GM12878 (cell line): ENCODE results near the gene TMEM88. TPM values are rescaled to one million over a fixed set of nuclear protein-coding genes. Genes with fewer than 3 reads are reported as not detected.

Experiments
- ATAC-seq: fragments of 200-7000 bp; cut with Tn5 transposase; 3 replicates; pipeline ENCODE4 v1.9.1; 2020; ENCODE audit warnings: mild to moderate bottlenecking, moderate library complexity
- BruUV-seq: library from RNA; stranded (reverse); fragments of 400-500 nt; replicated peaks from 2 replicates; lab custom pipeline; 2021; lab: Mats Ljungman, UMichigan
- CTCF ChIA-PET: fragments of 300-600 bp; sonication (Branson Sonifier 250); formaldehyde crosslinking; extraction: SDS; loops from one replicate; lab custom pipeline; 2021; ENCODE audit warnings: inconsistent platforms; lab: Yijun Ruan, JAX
- POLR2A ChIA-PET: fragments of 350-600 bp; formaldehyde crosslinking; extraction: SDS; loops from one replicate; lab custom pipeline; 2021; ENCODE audit warnings: inconsistent platforms; lab: Charles Lee
- RAD21 ChIA-PET: fragments of 300-600 bp; sonication (Branson Sonifier 250); formaldehyde crosslinking; loops from one replicate; lab custom pipeline; 2023; ENCODE audit warnings: antibody characterized with exemption; ENCODE audit not compliant: unreplicated experiment; lab: Charles Lee
- SMC1A ChIA-PET: fragments of 300-600 bp; sonication (Branson Sonifier 250); formaldehyde crosslinking; loops from one replicate; lab custom pipeline; 2023; ENCODE audit not compliant: unreplicated experiment, uncharacterized antibody; lab: Charles Lee
- DNase-seq: peaks from one replicate; pipeline ENCODE4 v3.0.0-alpha.2; 2011; ENCODE audit warnings: low read depth, low spot score
- FAIRE-seq: peaks from 3 replicates; lab custom pipeline; 2011; peaks lifted over from hg19 to GRCh38; lab: Jason Lieb, UNC
- H2AFZ ChIP-seq: 2 replicates; pipeline ENCODE4 v1.6.0; 2011; ENCODE audit warnings: low read depth, low read length, control low read depth; ENCODE audit not compliant: control insufficient read depth
- H3K27ac ChIP-seq: 2 replicates; pipeline ENCODE4 v1.5.1; 2011; ENCODE audit warnings: control low read depth; ENCODE audit not compliant: control insufficient read depth, insufficient read depth
- H3K27me3 ChIP-seq, 2 experiments: replicated peaks in 1 of 2; 2 replicates each; pipeline versions ENCODE4 v1.6.0 to v1.6.1; 2011; ENCODE audit warnings: low read length in 1 of 2; ENCODE audit not compliant: control insufficient read depth in 2 of 2, insufficient read depth in 2 of 2
- H3K36me3 ChIP-seq, 2 experiments: 2 replicates each; pipeline ENCODE4 v1.5.1; 2011; ENCODE audit warnings: low read length in 1 of 2; ENCODE audit not compliant: control insufficient read depth in 2 of 2, insufficient read depth in 2 of 2
- H3K4me1 ChIP-seq: 2 replicates; pipeline ENCODE4 v1.6.1; 2011; ENCODE audit warnings: mild to moderate bottlenecking, low read length, moderate library complexity, mixed read lengths; ENCODE audit not compliant: control insufficient read depth, insufficient read depth
- H3K4me2 ChIP-seq: 2 replicates; pipeline ENCODE4 v1.6.0; 2011; ENCODE audit warnings: control low read depth; ENCODE audit not compliant: control insufficient read depth, insufficient read depth
- H3K4me3 ChIP-seq: fragments of 200-600 bp; sonication (generic); 2 replicates; pipeline ENCODE4 v1.5.1; 2016
- H3K79me2 ChIP-seq: 2 replicates; pipeline ENCODE4 v1.6.0; 2011; ENCODE audit warnings: low read length; ENCODE audit not compliant: control insufficient read depth, insufficient read depth
- H3K9ac ChIP-seq: 2 replicates; pipeline ENCODE4 v1.8.0; 2011; ENCODE audit warnings: low read length, control low read depth, mixed read lengths; ENCODE audit not compliant: control insufficient read depth, insufficient read depth
- H3K9me3 ChIP-seq: replicated peaks from 3 replicates; pipeline ENCODE4 v1.5.1; 2011; ENCODE audit warnings: mild to moderate bottlenecking, low read length; ENCODE audit not compliant: control insufficient read depth, insufficient read depth
- H4K20me1 ChIP-seq: 2 replicates; pipeline ENCODE4 v1.6.0; 2011; ENCODE audit not compliant: control insufficient read depth, insufficient read depth
- EZH2 ChIP-seq: IDR thresholded peaks from 2 replicates; pipeline ENCODE4 v1.6.1; 2012; ENCODE audit warnings: low read depth, mild to moderate bottlenecking, control low read depth, inconsistent platforms, low read length, borderline replicate concordance; ENCODE audit not compliant: control insufficient read depth
- FOS ChIP-seq: IDR thresholded peaks from 3 replicates; pipeline ENCODE4 v1.6.1; 2011; ENCODE audit warnings: borderline replicate concordance; ENCODE audit not compliant: insufficient read length; ENCODE audit errors: extremely low read depth
- GABPA ChIP-seq: IDR thresholded peaks from 2 replicates; pipeline ENCODE4 v1.6.1; 2014; ENCODE audit warnings: antibody characterized with exemption, low read depth, mild to moderate bottlenecking, inconsistent platforms
- KAT2A ChIP-seq: conservative IDR thresholded peaks from 2 replicates; pipeline ENCODE4 v1.6.1; 2011; ENCODE audit warnings: low read depth, low read length; ENCODE audit not compliant: control insufficient read depth
- NBN ChIP-seq: fragments of 450-650 bp; IDR thresholded peaks from 2 replicates; pipeline ENCODE4 v1.6.1; 2016
- NR2C2 ChIP-seq: IDR thresholded peaks from 2 replicates; pipeline ENCODE4 v1.6.1; 2011; ENCODE audit warnings: borderline replicate concordance, low read depth; ENCODE audit not compliant: control insufficient read depth, insufficient read length
- PAX8 ChIP-seq: fragments of 450-650 bp; IDR thresholded peaks from 2 replicates; pipeline ENCODE4 v1.6.1; 2017; ENCODE audit warnings: mild to moderate bottlenecking, moderate library complexity
- POLR2A ChIP-seq: IDR thresholded peaks from 2 replicates; pipeline ENCODE4 v1.6.1; 2011; ENCODE audit warnings: low read depth, mild to moderate bottlenecking, low read length
- RAD51 ChIP-seq: fragments of 450-650 bp; IDR thresholded peaks from 2 replicates; pipeline ENCODE4 v1.6.1; 2016; ENCODE audit warnings: moderate library complexity, mild to moderate bottlenecking, inconsistent platforms
- RELA ChIP-seq: fragments of 450-650 bp; IDR thresholded peaks from 2 replicates; pipeline ENCODE4 v1.8.0; 2014; ENCODE audit warnings: borderline replicate concordance; ENCODE audit not compliant: partially characterized antibody
- SPI1 ChIP-seq: IDR thresholded peaks from 2 replicates; pipeline ENCODE4 v1.6.1; 2011; ENCODE audit warnings: low read depth, mild to moderate bottlenecking, low read length, moderate library complexity, borderline replicate concordance; ENCODE audit not compliant: insufficient read depth
- STAT3 ChIP-seq: IDR thresholded peaks from 2 replicates; pipeline ENCODE4 v1.6.1; 2011; ENCODE audit warnings: low read depth, low read length, improper control_type of control experiment
- ZNF274 ChIP-seq: IDR thresholded peaks from one replicate; pipeline ENCODE4 v1.8.0; 2011; ENCODE audit not compliant: insufficient read length, insufficient read depth
- WGBS: methylation state at CpG from one replicate; pipeline ENCODE4 v1.1.6; 2016; ENCODE audit warnings: low lambda C conversion rate; ENCODE audit not compliant: insufficient replicate concordance, insufficient coverage; ENCODE audit errors: missing lambda C conversion rate; 5-methylcytosine and 5-hydroxymethylcytosine counted together
- in situ Hi-C: fragments of 300-500 bp; cut with MboI; formaldehyde crosslinking; loops from 9 replicates; pipeline ENCODE4 v1.14.3; 2018; ENCODE audit warnings: mixed read lengths
- intact Hi-C: fragments of 100-400 bp; cut with micrococcal nuclease; formaldehyde crosslinking; loops from one replicate; pipeline ENCODE4 v1.14.2; 2022; ENCODE audit not compliant: unreplicated experiment
- polyA plus RNA-seq, 11 experiments: library from polyadenylated mRNA; depleted of rRNA in 4 of 11; unstranded in 6 of 11; stranded (reverse) in 5 of 11; fragments of >200 nt; fragmentation: Nextera tagmentation in 4 of 11; fragmentation: Illumina TruSeq in 1 of 11; extraction: Ambion mirVana in 4 of 11; extraction: Trizol in 1 of 11; gene quantifications; 1 replicate in 1 of 11; 2 replicates in 10 of 11; pipeline versions ENCODE4 v1.2.1 to v1.2.3, GENCODE V29; 2011 to 2016; ENCODE audit warnings: inconsistent platforms in 2 of 11, missing spikeins in 2 of 11, low read depth in 1 of 11
- total RNA-seq, 4 experiments: library from RNA; depleted of rRNA in 3 of 4; stranded (reverse); fragments of >200 nt in 3 of 4; fragmentation: Illumina TruSeq in 1 of 4; extraction: Trizol in 1 of 4; gene quantifications; 2 replicates each; pipeline versions ENCODE4 v1.2.1 to v1.2.3, GENCODE V29; 2013 to 2021
- TF ChIP-seq, protein P1 (sequence below): fragments of 450-650 bp; formaldehyde crosslinking; IDR thresholded peaks from 2 replicates; pipeline ENCODE4 v1.4.0; 2020; ENCODE audit warnings: mild to moderate bottlenecking, moderate library complexity
- TF ChIP-seq, protein P2 (sequence below): IDR thresholded peaks from 2 replicates; pipeline ENCODE4 v1.6.1; 2011; ENCODE audit warnings: mild to moderate bottlenecking, low read depth, low read length, moderate library complexity; ENCODE audit not compliant: insufficient replicate concordance
- TF ChIP-seq, protein P3 (sequence below): IDR thresholded peaks from 2 replicates; pipeline ENCODE4 v1.6.1; 2011; ENCODE audit warnings: low read depth, mild to moderate bottlenecking, low read length, moderate library complexity, borderline replicate concordance; ENCODE audit errors: extremely low read depth
- TF ChIP-seq, protein P4 (sequence below): fragments of 450-650 bp; IDR thresholded peaks from 2 replicates; pipeline ENCODE4 v1.6.1; 2016; ENCODE audit warnings: mild to moderate bottlenecking

TMEM88 gene
- total and polyA plus RNA-seq, 10 of the 15 experiments (the other 5 are each of a cell fraction or from before 2014, with no cell fraction given) = 0.21 to 2.2 (median 0.62) TPM; not detected in 5

DNA sequence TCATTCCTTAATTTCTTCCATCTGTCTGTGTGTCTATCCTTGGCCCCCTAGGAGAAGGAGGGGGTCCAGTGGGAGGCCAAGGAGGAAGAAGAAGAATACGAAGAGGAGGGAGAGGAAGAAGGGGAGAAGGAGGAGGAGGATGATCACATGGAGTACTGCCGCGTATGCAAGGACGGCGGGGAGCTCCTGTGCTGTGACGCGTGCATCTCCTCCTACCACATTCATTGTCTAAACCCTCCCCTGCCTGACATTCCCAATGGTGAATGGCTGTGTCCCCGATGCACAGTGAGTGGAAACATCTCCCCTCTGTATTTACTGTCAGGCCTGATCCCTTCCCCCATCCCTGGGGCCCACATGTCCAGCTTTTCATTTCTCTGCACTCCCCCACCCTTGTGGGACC, 40.0 kb downstream of the TMEM88 start (continued):
- TF ChIP-seq, protein P1, sequence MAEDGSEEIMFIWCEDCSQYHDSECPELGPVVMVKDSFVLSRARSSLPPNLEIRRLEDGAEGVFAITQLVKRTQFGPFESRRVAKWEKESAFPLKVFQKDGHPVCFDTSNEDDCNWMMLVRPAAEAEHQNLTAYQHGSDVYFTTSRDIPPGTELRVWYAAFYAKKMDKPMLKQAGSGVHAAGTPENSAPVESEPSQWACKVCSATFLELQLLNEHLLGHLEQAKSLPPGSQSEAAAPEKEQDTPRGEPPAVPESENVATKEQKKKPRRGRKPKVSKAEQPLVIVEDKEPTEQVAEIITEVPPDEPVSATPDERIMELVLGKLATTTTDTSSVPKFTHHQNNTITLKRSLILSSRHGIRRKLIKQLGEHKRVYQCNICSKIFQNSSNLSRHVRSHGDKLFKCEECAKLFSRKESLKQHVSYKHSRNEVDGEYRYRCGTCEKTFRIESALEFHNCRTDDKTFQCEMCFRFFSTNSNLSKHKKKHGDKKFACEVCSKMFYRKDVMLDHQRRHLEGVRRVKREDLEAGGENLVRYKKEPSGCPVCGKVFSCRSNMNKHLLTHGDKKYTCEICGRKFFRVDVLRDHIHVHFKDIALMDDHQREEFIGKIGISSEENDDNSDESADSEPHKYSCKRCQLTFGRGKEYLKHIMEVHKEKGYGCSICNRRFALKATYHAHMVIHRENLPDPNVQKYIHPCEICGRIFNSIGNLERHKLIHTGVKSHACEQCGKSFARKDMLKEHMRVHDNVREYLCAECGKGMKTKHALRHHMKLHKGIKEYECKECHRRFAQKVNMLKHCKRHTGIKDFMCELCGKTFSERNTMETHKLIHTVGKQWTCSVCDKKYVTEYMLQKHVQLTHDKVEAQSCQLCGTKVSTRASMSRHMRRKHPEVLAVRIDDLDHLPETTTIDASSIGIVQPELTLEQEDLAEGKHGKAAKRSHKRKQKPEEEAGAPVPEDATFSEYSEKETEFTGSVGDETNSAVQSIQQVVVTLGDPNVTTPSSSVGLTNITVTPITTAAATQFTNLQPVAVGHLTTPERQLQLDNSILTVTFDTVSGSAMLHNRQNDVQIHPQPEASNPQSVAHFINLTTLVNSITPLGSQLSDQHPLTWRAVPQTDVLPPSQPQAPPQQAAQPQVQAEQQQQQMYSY (CRISPR knock-in tag) = no peak
- TF ChIP-seq FOS (no peak), SPI1 (no peak), GABPA (no peak), KAT2A (no peak)
- TF ChIP-seq, protein P2, sequence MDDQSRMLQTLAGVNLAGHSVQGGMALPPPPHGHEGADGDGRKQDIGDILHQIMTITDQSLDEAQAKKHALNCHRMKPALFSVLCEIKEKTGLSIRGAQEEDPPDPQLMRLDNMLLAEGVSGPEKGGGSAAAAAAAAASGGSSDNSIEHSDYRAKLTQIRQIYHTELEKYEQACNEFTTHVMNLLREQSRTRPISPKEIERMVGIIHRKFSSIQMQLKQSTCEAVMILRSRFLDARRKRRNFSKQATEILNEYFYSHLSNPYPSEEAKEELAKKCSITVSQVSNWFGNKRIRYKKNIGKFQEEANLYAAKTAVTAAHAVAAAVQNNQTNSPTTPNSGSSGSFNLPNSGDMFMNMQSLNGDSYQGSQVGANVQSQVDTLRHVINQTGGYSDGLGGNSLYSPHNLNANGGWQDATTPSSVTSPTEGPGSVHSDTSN = no peak

DNA sequence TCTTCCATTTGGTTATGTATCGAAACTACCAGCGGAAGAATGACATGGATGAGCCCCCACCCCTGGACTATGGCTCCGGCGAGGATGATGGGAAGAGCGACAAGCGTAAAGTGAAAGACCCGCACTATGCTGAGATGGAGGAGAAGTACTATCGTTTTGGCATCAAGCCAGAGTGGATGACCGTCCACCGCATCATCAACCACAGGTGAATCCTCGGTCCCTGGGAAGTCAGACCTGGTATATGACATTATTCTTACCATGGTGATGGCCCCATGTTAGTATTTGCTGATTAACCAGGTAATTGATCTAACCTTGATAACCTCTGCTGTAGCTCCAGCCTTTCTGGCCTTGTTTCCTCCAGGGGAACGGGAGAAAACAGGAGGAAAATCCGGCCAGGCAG, 42.2 kb downstream of the TMEM88 start:
- H3K27me3 ChIP-seq = no peaks in the 10 kb centered on the region
- peaks cover 31 to 52% of the 10 kb centered on the region in 2 experiments for H3K36me3 ChIP-seq
- no peak overlapping the region for H3K27ac ChIP-seq
- H3K4me1 ChIP-seq = no peaks in the 10 kb centered on the region
- intact Hi-C loops (loop anchor here (5.0 kb wide), 1 partner anchor 35 kb away; no protein-coding TSS in a partner anchor), in situ Hi-C loops (no loop called here)
- FAIRE-seq (no peak), DNase-seq (no peak), ATAC-seq (no peak)
- 75% methylated on average over 13 of the region's 13 CpGs for WGBS
- no peaks in the 10 kb centered on the region for H3K79me2 ChIP-seq
- ChIA-PET RAD21 (no interaction called here), SMC1A (interaction anchor here (1.1 to 2.8 kb wide), 3 partner anchors 33 to 144 kb away, joined by 6 to 12 read pairs (median 9); no protein-coding TSS in a partner anchor), CTCF (interaction anchor here (1.1 to 1.7 kb wide), 4 partner anchors 33 to 93 kb away, joined by 3 to 5 read pairs (median 4); partner anchors contain the start of gene NAA38), POLR2A (no interaction called here)
- H3K9ac ChIP-seq = no peak overlapping the region
- no peak overlapping the region for H3K4me3 ChIP-seq
- no peak overlapping the region for H3K4me2 ChIP-seq
- BruUV-seq = no TSS peak
- H4K20me1 ChIP-seq = no peaks in the 10 kb centered on the region
- H3K9me3 ChIP-seq = no peaks in the 10 kb centered on the region
- no peak overlapping the region for H2AFZ ChIP-seq
- TF ChIP-seq PAX8 (no peak), RELA (no peak), STAT3 (no peak), ZNF274 (no peak), EZH2 (no peak), RAD51 (no peak), POLR2A (no peak), NBN (no peak), NR2C2 (no peak)
- TF ChIP-seq, protein P3, sequence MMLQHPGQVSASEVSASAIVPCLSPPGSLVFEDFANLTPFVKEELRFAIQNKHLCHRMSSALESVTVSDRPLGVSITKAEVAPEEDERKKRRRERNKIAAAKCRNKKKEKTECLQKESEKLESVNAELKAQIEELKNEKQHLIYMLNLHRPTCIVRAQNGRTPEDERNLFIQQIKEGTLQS = no peak
- TF ChIP-seq, protein P4, sequence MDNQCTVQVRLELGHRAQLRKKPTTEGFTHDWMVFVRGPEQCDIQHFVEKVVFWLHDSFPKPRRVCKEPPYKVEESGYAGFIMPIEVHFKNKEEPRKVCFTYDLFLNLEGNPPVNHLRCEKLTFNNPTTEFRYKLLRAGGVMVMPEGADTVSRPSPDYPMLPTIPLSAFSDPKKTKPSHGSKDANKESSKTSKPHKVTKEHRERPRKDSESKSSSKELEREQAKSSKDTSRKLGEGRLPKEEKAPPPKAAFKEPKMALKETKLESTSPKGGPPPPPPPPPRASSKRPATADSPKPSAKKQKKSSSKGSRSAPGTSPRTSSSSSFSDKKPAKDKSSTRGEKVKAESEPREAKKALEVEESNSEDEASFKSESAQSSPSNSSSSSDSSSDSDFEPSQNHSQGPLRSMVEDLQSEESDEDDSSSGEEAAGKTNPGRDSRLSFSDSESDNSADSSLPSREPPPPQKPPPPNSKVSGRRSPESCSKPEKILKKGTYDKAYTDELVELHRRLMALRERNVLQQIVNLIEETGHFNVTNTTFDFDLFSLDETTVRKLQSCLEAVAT = no peak
